ENCODE data around the gene CTU2.

DNA sequence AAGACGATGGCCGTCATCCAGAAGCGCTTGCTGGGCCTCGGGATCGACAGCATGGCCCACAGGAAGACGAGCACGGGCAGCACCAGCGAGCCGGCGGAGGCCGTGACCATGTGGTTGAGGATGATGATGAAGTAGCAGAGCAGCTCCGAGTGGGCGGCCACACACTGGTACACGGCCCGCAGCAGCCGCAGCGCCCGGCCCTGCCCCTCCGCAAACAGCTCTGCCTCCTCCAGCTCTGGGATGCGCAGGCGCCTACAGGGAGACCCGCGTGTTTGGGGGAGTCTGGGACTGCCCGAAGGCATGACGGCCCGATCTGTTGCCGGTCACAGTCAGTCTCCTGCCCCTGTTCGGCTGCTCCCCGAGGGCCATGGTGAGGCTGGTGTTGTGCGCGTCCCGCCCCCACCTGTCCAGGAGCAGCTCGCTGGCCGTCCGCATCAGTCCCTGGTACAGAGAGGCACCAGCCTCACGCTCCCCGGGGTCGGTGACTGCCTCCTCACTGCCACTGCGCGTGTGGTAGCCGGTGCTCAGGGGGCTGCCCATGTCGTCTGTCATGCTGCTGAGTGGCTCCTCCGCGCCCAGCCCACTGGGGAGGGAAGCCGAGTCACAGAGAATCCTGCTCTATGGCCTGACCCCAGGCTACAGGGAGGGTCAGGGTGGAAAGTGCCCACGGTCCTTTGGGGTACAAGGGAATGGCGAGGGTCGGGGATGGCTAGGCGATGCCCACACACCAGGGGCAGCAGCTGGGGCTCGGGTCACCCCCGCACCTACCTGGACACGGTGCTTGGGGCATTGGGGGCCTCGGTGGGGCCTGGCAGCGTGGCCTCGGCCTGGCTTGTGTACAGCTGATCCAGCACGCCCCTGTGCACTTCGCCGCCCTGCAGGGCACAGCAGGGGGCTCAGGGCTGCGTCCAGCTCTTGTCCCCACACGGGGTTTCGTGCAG lies 15.8 kb downstream of the CTU2 start:
- TF ChIP-seq EZH2 (IDR thresholded peaks at IDR 0.05; ENCODE audit: insufficient read depth, low read length) = no peak
- TF ChIP-seq, protein P1, sequence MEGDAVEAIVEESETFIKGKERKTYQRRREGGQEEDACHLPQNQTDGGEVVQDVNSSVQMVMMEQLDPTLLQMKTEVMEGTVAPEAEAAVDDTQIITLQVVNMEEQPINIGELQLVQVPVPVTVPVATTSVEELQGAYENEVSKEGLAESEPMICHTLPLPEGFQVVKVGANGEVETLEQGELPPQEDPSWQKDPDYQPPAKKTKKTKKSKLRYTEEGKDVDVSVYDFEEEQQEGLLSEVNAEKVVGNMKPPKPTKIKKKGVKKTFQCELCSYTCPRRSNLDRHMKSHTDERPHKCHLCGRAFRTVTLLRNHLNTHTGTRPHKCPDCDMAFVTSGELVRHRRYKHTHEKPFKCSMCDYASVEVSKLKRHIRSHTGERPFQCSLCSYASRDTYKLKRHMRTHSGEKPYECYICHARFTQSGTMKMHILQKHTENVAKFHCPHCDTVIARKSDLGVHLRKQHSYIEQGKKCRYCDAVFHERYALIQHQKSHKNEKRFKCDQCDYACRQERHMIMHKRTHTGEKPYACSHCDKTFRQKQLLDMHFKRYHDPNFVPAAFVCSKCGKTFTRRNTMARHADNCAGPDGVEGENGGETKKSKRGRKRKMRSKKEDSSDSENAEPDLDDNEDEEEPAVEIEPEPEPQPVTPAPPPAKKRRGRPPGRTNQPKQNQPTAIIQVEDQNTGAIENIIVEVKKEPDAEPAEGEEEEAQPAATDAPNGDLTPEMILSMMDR (IDR thresholded peaks at IDR 0.05; ENCODE audit: insufficient read depth, low read depth, low read length) = no peak

All from astrocyte (in vitro differentiated cells and primary cell).